HFF-Myc (cell line): ENCODE data around the gene DFFA.

ENCODE experiments used
- DNase-seq: peaks from one replicate; pipeline ENCODE4 v3.0.0-alpha.2; 2011; ENCODE audit warnings: low read depth; ENCODE audit errors: extremely low read depth
- H3K4me3 ChIP-seq: replicated peaks from 2 replicates; pipeline ENCODE4 v1.5.1; 2011; ENCODE audit warnings: low read depth, mild to moderate bottlenecking, control low read depth, low read length
- TF ChIP-seq, protein P1 (sequence below): IDR thresholded peaks from 2 replicates; pipeline ENCODE4 v1.5.1; 2012; ENCODE audit warnings: mild to moderate bottlenecking, low read depth, low read length, control low read depth; ENCODE audit errors: missing control alignments

DFFA gene

DNA sequence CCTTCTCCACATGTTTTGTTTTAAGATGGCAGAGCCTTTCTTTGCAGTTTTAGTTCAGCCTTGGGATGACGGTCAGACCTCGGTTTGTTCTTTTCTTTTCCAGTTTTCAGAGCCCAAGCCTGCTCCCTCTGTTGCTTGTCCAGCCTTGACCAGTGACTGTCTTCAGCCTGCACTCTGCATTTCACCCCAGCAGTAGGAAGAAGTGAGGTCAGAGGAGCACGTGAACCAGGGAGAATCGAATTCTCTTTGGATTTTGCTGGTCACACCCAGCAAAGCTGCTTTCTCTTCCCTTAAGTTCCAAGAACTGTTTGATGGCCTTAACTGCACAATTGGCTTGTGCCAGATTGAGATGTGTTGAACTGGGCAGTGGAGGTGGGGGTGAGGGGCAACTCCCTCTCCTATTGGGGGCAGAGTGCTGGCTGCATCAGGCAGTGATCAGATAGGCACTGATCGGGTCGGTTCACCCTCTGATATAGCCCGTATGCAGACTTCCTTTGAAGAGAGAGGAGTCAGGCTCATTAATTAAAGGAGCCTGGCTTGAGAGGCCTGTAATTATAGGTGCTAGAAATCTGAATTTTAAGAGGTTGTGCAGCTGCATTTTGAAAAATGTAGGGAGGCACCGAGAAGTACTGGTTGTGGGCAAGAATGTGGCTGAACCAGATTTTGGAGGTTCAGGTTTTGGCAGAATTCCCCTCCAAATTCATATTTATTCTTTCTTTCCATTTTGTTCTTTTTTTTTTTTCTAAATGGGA lies 44.8 kb upstream of the DFFA start:
- no peak overlapping the region for H3K4me3 ChIP-seq
- TF ChIP-seq, protein P1, sequence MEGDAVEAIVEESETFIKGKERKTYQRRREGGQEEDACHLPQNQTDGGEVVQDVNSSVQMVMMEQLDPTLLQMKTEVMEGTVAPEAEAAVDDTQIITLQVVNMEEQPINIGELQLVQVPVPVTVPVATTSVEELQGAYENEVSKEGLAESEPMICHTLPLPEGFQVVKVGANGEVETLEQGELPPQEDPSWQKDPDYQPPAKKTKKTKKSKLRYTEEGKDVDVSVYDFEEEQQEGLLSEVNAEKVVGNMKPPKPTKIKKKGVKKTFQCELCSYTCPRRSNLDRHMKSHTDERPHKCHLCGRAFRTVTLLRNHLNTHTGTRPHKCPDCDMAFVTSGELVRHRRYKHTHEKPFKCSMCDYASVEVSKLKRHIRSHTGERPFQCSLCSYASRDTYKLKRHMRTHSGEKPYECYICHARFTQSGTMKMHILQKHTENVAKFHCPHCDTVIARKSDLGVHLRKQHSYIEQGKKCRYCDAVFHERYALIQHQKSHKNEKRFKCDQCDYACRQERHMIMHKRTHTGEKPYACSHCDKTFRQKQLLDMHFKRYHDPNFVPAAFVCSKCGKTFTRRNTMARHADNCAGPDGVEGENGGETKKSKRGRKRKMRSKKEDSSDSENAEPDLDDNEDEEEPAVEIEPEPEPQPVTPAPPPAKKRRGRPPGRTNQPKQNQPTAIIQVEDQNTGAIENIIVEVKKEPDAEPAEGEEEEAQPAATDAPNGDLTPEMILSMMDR, result no peak
- DNase-seq, result no peak

DNA sequence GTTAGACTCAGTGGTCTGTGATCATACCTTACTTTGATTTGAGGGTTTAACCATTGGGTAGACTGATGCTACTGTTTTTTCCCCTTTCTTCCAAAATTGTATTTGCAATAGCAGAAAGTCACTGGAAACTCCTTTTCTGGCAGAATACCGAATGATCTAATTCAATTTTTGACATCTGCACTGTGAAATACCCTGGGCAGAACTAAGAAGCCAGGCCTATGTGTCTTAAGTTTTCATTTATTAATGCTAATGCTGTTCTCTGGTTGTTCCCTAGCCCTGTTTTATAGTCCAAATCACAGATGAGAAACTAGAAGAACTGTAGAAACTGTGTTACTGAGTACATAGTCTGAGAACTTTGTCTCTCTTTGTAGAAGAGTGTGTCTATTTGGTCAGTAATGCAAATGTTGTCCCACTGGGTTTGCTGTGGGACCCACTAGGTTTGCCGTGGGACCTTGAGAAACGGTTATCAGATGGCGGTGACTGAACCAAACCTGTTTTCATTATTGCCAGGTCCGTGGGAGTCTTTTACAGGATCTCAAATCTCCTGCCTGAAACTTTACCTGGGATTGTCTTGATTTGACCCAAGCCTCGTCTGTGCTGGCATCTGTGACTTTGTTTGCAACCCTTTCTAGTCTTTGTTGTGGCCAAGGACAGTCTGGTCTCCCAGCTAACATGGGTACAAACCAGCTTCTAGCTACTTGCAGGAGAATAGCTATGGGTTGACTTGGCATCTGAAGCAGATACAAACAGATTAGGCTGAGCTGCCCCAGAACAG lies 43.8 kb upstream of the DFFA start:
- no peak overlapping the region for H3K4me3 ChIP-seq
- DNase-seq, result no peak
- TF ChIP-seq, protein P1, result no peak

DNA sequence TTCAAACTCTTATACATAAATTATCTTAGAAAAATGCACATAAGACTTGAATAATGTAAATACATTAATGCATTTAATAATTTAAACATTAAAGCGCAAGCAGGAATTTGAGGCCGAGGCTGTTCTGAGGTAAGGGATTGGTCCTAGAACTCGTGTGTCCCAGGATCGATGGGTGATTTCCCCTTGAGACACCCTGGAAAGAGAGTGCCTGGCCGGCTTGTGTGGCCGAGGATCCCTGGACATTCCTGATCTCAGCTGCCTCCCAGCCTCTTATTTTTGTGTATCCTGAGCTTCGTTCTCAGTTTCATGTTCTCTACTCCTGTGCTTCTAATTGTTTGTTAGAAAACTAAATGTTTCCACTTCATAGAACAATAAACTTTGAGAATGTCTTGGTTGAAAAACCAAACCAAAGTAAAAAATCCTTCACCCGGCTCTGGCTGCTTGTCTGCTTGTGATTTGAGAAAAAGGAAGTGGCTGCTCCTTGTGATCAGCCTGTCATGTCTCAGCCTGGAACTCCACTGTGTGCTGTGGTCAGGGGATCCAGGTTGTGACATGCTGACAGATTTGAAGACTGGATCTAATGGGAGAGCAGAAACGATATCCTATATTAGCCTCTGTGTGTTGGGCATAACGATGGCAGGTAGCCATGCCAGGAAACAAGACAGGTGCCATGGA lies 43.1 kb upstream of the DFFA start:
- DNase-seq, result no peak

DNA sequence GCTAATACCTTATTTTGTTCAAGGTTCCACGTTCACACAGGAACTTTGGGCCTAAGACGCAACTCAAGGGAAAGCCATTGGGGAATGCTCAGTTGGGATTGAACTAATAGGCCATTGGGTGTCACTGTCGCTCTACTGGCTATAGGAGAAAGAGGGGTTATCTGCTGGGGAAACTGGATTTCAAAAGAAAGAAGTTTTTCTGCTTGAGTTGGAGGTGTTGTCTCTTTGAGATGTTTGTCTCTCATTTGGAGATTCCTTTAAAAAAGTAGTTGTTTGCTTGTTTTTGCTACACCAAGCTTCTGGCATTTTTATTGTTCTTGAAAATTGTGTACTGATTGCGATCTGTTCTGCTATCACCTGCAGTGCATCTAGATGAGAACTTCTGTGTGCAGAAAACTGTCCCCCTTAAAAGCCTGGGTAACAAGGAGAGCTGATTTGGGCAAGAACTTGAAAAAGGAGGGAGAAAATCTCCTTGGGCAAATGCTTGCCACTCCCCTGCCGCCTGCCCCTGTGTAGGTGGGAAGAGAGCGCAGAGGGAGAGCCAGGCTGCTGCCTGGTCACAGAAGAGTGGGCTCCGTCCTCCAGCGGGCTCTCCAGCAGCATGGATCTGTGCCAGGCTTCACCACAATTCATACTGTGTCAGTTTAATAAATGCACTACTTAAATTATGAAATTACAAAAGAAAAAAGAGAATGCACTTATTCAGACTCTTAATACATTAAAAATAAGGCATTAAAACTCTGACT lies 42.3 kb upstream of the DFFA start:
- no peak for DNase-seq
- TF ChIP-seq, protein P1, result peak; percentile 64
- H3K4me3 ChIP-seq, result no peak overlapping the region

More for the DNA sequence above, 43.1 kb upstream of the DFFA start:
- TF ChIP-seq, protein P1, result no peak
- no peak overlapping the region for H3K4me3 ChIP-seq

- TF ChIP-seq, protein P1, result no peak
- H3K4me3 ChIP-seq, result no peak overlapping the region
- DNase-seq, result no peak
Measured at GRCh38 chr1:10513199-10513598, 40.9 kb upstream of the DFFA start.

GRCh38 chr1:10511494-10511885 lies 39.2 kb upstream of the DFFA start:
- DNase-seq, result no peak
- TF ChIP-seq, protein P1, result no peak
- no peak overlapping the region for H3K4me3 ChIP-seq
